ENCODE measurements around the gene KLHDC9.

KLHDC9 gene

DNA sequence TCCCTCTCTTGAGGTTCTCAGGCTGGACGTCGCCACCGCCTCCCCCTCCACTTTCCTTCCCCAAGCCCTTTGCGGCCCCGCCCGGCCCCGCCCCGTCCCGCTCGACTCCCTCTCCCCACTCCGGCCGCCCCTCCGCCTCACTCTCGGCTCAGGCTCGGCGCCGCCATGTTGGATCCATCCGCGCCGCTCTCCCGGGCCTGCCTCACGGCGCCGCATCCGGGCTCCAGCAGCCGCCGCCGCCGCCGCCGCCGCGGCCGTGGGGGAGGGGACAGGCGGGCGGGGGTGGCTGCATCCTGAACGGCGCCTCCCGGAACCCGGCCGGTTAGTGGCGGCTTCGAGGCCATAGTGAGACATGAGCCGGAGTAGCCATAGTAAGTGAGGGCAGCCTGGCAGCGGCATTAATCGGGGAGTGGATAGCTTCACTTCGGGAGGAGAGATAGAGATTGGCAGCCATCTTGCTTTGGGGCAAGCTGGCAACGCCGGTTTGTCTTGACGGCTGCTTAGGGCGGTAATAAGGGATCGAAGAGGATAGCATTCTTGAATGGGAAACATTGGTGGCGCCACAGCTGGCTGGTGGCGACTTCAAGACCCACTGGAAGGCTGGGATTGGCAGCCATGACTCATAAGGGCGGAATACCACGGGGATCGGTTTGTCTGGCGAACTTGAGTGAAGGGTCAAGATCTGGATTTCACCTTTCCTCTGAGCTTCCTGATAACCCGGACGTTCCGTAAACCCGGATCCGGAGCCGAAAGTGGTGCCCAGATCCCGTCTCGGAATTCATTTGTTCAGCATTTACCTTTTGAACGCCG, 34.5 kb downstream of the KLHDC9 start, which contains the start of gene DEDD:
DEDD (minus strand) TSS at position 258 of the 810 bp plus-strand sequence. CDS start 8,205 bp downstream, outside the sequence.
- peak; percentile 90 for DNase-seq (ENCODE audit: low spot score)

DNA sequence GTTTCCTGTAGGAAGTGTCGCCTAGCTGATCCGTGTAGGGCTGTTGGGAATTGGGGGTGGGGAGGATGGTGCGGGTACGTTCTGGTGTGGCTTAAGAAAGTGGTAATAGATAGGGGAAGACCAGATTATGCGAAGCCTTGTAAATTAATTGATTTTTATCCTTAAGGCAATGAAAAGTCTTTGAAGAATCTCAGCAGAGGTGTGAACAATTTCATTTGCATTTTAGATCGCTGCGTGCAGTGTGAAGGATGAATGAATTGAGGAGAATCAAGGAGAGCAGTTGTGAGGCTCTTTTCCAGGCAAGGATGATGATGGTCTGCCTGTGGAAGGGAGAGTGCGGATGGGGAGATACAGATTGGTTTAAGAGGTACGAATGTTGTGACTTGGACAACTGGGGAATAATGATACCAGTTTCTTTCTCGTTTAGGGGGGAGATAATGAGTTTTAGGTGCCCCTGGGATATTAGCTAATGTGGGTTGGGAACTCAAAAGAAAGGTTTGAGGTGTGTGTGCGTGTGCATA, 35.1 kb downstream of the KLHDC9 start:
- peak; percentile 42 for DNase-seq (ENCODE audit: low spot score)

DNA sequence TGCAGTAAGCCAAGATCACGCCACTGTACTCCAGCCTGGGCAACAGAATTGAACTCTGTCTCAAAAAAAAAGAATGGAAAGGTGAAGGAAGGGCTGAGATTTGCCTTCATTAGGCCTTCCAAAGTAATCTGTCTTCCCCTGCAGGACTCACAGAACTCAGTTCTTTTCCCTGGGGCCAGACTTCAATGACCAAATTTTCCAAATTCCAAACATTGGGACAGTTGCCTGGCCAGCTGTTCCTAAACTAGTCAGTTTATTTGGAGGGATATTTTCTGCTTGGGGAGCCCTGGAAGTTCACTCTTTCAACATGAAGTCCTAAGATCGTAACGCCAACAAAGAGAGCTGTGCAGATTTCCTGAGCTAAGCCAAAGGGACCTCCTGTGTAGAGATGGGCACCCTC, 39.7 kb downstream of the KLHDC9 start:
- no peak for DNase-seq (ENCODE audit: low spot score)

DNA sequence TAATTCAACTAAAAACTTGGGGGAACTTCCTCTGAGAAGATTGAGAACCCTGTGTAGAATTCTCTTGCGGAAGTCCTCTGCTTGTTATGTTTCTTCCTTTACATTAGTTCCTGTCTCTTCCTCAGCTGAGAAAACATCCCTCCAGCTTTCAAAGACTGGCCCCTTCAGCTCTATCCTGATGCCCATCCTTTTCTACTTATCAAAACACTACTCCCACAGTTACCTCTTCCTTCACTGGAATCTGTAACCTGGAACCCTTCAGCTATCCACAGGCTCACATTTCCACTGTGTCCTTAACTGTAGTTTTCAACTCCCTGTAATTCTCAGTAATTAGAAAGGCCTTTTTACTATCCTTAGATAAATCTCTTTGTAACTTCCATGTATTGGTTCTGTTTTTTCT, 40.3 kb downstream of the KLHDC9 start:
- DNase-seq (ENCODE audit: low spot score): no peak

DNA sequence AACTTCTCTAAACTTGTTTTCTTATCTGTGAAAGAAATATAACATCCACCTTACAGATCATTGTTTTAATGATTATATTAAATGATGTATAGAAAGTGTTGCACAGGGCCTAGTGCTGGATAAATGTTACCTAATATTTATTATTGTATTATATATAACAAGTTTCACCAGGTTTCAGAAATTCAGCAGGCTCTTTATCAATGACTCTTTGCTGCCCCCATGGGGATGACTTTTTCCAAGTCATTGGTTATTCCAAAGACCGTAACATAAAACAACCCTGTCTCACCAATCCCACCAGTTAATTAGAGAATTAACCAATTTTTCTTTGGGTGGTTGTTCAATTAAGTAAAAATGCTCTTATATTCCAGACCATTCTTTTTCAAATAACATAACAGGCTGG, 41.6 kb downstream of the KLHDC9 start:
- peak; percentile 82 for DNase-seq (ENCODE audit: low spot score)

DNA sequence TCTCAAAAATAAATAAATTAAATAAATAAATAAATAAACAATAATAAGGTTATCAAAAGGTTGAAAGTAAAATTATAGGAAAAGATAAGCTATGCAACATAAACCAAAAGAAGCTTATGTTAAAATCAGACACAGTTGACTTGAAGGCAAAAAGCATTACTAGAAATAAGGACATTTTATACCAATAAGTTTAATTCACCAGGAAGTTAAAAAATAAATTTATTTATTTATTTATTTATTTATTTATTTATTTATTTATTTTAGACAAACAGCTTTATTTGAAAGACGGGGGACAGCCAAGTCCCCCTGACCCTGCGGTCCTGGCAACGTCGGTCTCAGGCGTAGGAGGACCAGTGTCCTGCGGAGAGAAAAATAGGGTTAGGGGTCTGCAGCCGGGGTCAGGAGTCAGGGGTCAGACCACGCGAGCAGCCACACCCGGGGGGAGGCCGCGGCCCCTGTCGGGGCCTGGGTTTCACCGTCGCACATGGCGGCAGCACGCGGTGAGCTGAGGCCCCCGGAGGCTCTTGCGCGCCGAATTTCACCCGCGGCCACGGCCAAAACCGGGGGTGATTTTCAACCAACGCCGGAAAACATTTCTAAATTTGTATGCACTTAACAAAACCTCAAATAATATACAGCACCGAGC, 42.7 kb downstream of the KLHDC9 start:
- DNase-seq (ENCODE audit: low spot score): no peak

GRCh38 chr1:161145832-161146231, 47.7 kb downstream of the KLHDC9 start:
- no peak for DNase-seq (ENCODE audit: low spot score)
